Esophagus squamous epithelium (tissue), 4 donors: Measurements from ENCODE around the gene SUPT20HL1.

Experiments used
- CTCF ChIP-seq, 6 experiments: fragments of 450-650 bp in 4 of 6; fragments of 200-600 bp in 2 of 6; sonication (generic) in 2 of 6; IDR thresholded peaks; one replicate each; pipeline ENCODE4 v1.5.1; 2016 to 2019; ENCODE audit warnings: antibody characterized with exemption in 6 of 6, mild to moderate bottlenecking in 4 of 6, moderate library complexity in 4 of 6
- POLR2A ChIP-seq, 4 donors: fragments of 450-650 bp; IDR thresholded peaks; one replicate each; pipeline ENCODE4 v1.6.1; 2017; ENCODE audit warnings: antibody characterized with exemption in 4 of 4, mild to moderate bottlenecking in 4 of 4, moderate library complexity in 3 of 4

DNA sequence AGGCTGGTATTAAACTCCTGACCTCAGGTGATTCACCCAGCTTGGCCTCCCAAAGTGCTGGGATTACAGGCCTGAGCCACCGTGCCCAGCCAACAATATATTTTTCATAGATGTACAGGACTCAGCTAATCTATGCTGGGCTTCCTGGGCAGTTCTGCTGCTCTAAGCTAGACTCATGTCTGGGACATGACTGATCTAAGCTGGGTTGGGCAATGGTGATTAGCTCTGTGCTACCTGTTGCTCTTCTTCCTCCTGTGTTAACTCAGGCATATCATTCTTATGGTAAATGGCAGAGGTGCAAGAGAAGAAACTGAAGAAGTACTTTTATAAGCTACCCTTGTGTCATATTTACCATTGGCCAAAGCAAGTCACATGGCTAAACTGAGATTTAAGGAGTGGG, 35.2 kb upstream of the SUPT20HL1 start:
- no peak for TF ChIP-seq CTCF (IDR thresholded peaks at IDR 0.05)
- TF ChIP-seq POLR2A (IDR thresholded peaks at IDR 0.05): no peak
